GM12872 (cell line): ENCODE measurements around the gene HDGFL2.
A peak's percentile ranks its signal among the peaks of the same experiment; 100 is the strongest.

Experiments
- CTCF ChIP-seq: IDR thresholded peaks from 3 replicates; pipeline ENCODE4 v1.5.1; 2011; ENCODE audit warnings: low read depth, mild to moderate bottlenecking, low read length, moderate library complexity; ENCODE audit not compliant: insufficient read depth

The HDGFL2 gene

GRCh38 chr19:4539169-4539692 is 67.1 kb downstream of the HDGFL2 start:
- TF ChIP-seq CTCF, result no peak

GRCh38 chr19:4539693-4540581 is 67.8 kb downstream of the HDGFL2 start, which contains the start of gene LRG1:
Gene LRG1, minus strand, starts transcription at chr19:4540036. Its CDS starts 23 bp downstream, at chr19:4540013.
- no peak for TF ChIP-seq CTCF

- no peak for TF ChIP-seq CTCF
Measured at GRCh38 chr19:4541114-4541805, 69.2 kb downstream of the HDGFL2 start.

- no peak for TF ChIP-seq CTCF
Measured at GRCh38 chr19:4542896-4543841, 71.1 kb downstream of the HDGFL2 start.

- no peak for TF ChIP-seq CTCF
Measured at GRCh38 chr19:4543842-4544647, 71.9 kb downstream of the HDGFL2 start.

- TF ChIP-seq CTCF, result peak; percentile 65
Measured at GRCh38 chr19:4547303-4548237, 75.5 kb downstream of the HDGFL2 start.
